HS-27A (cell line): ENCODE data around the gene TMEM26.
"Not testable (repeated sequence)": the region's sequence is repeated elsewhere in the genome, so short reads cannot be mapped to it uniquely, and the experiment has no call there.

Experiments
- DNase-seq: peaks from one replicate; pipeline ENCODE4 v3.0.0-alpha.2; 2012; ENCODE audit warnings: low read depth, missing footprints

TMEM26 gene

DNA sequence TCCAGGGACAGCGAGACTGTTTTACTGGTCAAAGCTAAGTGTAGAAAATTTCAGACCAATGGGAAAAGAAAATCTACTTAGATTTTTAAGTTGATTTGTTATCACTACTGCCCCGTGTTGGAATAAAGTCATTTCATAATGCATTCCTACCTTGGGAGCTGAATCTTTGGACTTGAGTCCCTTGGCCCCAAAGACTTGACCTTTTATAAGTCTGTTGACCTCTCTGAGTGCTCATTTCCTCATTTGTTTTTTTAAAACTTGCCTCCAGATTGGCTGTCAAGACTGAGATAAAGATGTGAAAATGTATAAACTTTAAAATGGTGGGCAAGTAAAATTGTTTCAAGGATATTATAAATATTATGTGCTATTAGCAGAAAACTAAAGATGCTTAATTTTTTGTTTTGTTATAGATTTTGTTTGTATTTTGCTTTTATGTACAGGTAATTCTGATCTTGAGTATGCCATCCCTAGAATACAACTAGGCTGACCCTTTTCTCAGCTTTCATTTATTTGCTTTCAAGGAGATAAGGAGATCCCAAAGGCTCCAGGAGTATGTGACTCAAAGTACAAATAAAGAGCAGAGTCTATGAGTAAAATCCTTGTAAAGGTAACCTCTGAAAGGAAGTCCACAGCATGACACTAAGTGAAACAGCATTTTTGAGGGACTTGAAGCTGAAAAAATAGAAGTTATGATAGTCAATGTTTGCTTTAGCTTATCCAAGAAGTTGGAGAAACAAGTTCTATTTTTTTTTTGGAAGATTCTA lies 54.6 kb downstream of the TMEM26 start:
- DNase-seq: no peak

DNA sequence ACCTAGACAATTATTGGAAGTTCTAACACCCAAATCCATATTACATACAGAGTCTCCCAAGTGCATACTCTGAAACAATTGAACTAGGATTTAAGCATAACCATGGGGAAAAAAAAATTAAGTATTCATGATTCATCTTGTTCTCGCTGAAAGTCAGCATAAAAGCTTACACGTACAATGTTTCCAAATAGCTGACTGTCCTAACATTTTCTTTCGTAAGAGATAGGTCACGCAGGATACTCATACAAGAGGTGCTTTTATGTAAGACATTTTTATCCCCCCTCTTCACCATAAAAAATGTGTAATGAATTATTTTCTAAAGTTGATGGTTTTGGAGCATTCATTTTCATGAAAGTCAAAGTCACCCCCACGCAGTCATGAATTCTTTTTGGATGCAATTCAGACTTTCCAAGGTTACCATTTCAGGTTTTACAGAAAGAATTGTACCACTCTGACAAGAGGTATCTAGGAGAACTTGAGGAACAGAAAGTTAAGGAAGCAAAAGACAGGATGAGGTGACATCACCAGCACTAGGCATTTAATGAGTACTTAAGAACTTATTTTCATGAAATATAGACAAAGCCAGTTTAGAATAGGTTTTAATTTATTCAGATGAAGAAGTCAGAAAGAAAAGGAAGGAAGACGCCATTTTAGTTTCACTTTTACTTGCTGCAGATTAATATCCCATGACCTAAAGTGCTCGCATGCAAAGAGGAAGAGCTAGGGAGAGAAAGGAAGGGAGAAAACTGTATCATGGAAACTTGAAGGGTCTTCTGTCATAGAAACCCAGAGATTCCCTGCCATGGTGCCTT lies 55.8 kb downstream of the TMEM26 start:
- DNase-seq: no peak

DNA sequence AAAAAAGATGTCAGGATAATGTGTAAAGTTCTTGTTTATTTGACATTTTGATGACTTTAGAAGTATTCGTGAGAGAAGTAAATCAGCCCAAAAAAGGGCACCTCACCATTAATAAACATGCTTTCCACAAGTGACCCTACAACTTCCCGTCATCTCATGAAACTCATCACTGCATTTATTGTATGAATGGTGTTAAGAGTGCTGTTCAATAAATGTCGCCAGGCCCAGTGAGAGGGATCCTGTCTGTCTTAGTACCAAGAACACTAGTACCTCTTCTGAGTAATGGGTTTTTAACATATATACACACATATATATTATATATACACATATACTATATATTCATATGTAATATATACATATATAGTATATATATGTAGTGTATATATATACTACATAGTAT lies 61.9 kb downstream of the TMEM26 start:
- DNase-seq: no peak

DNA sequence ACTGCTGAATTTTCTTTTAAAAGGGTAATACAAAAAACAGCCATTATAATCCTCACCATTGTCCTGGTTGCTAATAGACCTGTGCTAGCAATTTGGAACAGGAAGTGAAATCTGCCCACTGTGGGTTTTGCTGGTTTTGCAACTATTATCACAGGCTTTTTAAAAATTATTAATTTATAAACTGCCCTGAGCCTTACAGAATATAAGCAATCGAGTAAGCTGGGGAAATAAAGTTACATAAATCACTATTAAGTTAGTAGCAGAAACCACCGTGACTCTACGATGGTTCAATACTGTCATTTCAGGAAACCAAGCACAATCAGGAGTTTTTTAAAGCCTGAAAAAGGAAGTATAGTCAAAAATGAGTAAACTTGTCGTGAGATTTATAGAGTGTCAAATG lies 62.3 kb downstream of the TMEM26 start:
- no peak for DNase-seq

DNA sequence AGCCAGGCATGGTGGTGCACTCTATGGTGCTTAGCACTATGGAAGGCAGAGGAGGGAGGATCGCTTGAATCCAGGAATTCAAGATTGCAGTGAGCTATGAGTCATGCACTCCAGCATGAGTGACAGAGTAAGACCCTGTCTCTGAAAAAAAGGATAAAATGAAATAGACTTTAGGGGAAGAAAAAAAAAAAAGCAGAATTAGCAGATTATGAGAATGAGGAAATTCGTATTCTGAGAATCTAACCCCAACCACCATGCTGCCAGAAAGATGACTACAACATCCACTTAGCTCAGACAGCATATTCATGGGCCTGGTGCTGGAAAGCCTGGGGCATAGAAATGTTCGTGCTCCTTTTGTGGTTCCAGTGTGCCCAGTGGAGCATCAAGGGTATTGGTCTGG lies 63.3 kb downstream of the TMEM26 start:
- DNase-seq: no peak

DNA sequence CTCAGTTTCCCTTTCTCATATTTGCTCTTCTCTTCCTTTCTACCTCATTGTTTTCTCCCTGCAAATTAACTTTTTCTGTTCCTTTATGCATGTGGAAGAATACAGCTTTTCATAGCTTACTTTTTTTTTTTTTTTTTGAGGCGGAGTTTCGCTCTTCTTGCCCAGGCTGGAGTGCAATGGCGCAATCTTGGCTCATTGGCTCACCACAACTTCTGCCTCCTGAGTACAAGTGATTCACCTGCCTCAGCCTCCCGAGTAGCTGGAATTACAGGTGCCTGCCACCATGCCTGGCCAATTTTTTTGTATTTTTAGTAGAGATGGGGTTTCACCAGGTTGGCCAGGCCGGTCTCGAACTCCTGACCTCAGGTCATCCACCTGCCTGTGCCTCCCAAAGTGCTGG lies 64.2 kb downstream of the TMEM26 start:
- DNase-seq: not testable (repeated sequence)

DNA sequence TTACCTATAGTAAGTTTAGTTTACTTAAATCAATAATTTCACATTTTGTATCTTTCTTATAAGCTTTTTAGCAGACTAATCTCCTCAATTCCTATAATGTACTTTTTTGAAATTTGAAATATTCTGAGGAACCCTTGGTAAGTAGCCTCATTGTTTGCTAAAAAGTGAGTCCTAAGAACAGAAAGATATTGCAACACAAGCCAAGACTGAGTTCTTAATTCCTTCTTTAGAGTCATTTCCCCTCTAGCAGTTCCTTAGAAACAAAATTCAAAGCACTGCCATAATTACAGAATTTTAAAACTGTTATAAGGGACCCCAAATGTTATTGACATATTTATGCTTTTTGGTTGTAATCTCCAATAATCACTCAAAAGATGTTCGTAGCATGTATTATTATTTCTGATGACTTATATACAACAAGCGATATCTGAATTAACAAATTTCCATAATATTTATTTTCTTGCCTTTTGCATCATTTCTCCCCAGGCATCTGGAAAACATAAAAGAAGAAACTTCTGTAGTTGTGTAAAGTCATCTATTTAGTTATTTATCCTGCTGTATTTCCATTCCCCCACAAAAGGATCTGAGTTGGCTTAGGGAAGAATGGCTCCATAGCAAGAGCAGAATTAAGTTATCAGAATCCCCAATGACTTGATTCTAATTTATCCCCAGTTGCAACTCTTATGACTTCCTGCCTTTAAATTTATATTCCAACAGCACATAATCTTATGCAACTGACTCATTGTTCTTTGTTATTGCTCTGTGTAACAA lies 67.8 kb downstream of the TMEM26 start:
- DNase-seq: no peak

GRCh38 chr10:61381153-61381552 lies 72.0 kb downstream of the TMEM26 start:
- not testable (repeated sequence) for DNase-seq

DNA sequence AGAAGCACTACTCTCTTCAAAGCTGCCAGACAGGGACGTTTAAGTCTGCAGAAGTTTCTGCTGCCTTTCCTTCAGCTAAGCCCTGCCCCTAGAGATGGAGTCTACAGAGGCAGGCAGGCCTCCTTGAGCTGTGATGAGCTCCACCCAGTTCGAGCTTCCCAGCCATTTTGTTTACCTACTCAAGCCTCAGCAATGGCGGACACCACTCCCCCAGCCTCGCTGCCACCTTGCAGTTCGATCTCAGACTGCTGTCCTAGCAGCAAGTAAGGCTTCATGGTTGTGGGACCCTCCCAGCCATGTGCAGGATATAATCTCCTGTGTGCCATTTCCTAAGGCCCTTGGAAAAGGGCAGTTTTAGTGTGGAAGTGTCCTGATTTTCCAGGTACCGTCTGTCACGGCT lies 74.3 kb downstream of the TMEM26 start:
- no peak for DNase-seq

- no peak for DNase-seq
Measured at GRCh38 chr10:61376908-61377368, 76.2 kb downstream of the TMEM26 start.

DNA sequence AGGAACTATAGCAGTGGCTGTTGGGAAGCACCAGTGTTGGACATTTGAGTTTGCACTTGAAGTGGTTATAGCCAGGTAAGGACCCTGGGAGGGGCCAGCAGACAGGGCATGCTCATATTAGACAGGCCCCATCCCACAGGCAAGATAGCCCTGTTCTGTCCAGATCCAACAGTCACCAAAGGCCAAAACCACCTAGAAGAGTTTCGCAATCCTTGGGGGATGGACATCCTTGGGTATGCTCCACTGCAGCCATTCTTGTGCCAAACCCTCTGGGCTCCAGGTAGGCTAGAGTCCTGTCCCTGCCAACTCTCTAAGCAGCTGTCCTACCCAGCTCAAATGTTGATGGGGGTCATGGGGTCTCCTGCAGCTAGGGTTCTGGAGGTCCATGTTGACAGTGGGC lies 76.8 kb downstream of the TMEM26 start:
- DNase-seq: no peak

DNA sequence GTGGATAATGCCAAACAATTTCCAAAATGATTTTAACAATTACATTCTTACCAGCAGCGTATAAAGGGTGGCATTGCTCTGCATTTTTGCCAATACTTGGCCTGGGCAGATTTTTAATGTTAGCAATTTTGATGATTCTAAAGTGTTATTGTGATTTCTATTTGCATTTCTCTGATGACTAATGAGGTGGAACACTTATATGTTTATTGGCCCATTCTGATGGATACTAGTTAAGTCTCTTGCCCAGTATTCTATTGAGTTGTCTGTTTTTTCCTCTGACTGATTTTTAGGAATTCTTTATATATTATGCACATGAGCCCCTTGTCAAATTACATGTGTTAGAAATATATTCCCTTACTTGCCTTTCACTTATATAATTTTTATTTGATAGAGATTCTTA lies 86.8 kb downstream of the TMEM26 start:
- no peak for DNase-seq

- no peak for DNase-seq
Measured at GRCh38 chr10:61364619-61365018, 88.6 kb downstream of the TMEM26 start.

- no peak for DNase-seq
Measured at GRCh38 chr10:61363006-61363405, 90.2 kb downstream of the TMEM26 start.

DNA sequence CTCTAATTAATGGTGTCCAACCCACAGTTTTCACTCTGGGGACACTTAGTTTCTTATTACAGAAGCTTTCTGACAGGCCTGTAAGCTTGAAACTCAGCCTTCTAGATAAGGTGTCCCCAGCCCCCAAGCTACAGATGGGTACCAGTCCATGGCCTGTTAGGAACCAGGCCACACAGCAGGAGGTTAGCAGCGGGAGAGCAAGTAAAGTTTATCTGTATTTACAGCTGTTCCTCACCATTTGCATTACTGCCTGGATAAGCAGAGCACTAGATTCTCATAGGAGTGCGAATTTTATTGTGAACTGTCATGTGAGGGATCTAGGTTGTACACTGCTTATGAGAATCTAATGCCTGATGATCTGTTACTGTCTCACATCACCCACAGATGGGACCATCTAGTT lies 93.7 kb downstream of the TMEM26 start:
- no peak for DNase-seq

DNA sequence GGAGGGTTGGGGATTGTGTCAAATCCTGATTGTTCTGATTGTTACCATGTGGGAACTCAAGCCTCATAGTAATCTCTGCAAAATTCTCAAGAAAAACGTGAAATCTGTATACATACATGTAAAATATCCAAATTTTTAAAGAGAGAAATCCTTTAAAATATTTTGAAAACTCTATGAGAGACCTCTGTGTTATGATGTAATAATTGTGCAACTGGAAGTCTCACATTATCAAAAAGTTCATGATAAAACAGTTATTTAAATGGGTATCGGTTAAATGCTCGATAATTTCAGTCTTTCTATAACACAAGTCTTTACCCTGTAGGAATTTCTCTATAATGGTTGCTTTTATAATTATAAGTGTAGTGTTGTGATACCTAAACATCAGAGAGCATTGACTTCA lies 95.5 kb downstream of the TMEM26 start:
- DNase-seq: no peak
